GM19372 (cell line): Measurements from ENCODE around the gene XRCC3.

Experiments
- ATAC-seq: cut with Tn5 transposase; IDR thresholded peaks from one replicate; pipeline ENCODE4 v1.9.1; 2021; ENCODE audit warnings: mild to moderate bottlenecking, low read depth, moderate library complexity; ENCODE audit not compliant: unreplicated experiment

The XRCC3 gene

DNA sequence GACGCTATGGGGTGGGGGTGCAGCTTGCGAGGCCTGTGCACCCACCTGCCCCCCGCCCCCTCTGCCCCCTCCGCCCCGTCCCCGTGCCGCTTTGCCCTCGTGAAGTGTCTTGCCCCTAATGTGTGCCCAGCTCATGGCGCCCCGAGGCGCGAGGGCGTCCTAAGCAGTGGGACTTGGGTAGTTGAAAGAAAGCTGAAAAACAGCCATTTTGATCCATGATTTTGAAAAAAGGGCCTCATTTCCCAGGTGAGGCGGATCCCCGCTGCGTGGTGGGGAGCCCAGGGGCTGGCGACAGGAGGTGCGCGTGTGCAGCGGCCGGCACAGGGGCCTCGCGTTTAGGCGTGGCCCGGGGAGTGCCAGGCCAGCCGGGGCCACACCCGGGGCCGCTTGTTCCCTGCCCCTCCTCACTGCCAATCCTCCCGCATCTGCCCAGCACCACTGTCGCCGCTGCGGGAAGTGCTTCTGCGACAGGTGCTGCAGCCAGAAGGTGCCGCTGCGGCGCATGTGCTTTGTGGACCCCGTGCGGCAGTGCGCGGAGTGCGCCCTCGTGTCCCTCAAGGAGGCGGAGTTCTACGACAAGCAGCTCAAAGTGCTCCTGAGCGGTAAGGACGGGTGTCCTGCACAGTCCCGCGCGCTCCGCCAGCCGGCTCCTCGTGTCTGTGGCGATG is 12.2 kb upstream of the XRCC3 start:
- ATAC-seq: no peak

- no peak for ATAC-seq
Observed at GRCh38 chr14:103726474-103726873, 11.2 kb upstream of the XRCC3 start.

- ATAC-seq: no peak
Observed at GRCh38 chr14:103725739-103726395, 10.6 kb upstream of the XRCC3 start.

DNA sequence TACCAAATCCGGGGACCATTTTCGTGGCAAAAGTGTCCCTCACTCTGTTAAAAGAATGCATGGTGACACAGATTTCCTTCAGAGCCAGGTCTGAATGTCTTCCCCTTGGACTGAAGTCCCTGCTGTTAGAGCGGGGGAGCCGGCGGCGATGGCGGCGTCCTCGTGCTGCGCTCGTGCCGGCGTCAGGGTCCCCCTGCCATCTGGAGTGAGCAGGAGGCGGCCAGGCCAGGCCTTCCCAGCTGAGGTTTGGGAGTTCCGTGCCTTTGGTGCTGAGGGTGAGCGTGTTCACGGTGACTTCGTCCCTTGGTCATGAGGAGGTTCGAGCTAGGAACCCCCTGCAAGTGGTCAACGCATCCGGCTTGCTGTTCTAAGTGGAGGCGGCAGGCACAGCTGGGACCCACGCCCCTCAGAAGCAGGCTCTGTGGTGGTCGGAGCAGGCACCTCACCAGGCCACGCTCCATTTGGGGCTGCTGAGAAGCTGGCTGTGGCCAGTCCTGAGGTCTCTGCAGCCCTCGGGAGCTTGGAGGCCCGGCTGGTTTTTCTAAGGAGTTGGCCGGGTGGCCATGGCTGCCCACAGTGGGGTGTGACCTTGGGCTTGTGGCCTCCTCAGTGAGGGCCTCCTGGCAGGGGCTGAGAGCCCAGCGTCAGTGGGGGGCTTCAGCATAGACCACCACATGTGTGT is 9.9 kb upstream of the XRCC3 start:
- no peak for ATAC-seq

GRCh38 chr14:103724116-103724515 is 8.9 kb upstream of the XRCC3 start:
- ATAC-seq: no peak

GRCh38 chr14:103723748-103724081 is 8.5 kb upstream of the XRCC3 start:
- no peak for ATAC-seq

- no peak for ATAC-seq
Observed at GRCh38 chr14:103721334-103722120, 6.3 kb upstream of the XRCC3 start.

DNA sequence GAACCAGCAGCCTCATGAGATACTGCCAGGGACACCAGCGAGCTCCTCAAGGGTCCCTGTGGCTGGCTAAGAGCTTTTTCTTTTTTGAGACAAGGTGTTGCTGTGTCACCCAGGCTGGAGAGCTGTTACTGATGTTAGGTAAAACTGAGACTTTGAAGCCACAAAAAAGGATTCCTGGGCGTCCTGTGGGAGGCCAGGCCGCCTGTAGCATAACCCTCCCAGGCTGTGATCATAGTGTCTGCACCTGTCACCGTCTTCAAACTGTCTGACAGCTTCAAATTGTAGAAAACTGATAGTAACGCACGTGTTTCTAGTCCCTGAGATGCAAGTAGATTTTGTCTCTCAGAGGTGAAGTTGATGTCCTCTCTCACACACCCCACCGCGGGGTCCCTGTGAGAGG is 4.5 kb upstream of the XRCC3 start:
- no peak for ATAC-seq

DNA sequence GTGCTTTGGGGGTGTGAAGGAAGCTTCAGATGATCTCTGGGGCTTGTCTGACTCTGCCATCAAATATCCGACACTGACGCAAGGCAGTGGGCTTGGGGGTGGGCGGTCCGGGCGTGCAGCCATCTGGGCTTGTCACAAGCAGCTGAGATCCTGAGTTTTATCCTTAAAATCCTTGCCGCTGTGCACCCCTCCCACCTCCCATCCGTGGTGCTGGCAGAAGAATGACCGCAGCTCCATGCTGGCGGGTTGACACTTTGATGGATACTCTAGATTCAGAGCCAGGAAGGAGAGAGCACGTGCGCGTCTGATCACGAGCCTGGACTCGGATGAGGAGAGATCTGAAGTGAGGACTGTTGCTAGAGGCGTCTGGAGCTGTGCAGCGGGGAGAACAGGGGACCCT is 3.3 kb upstream of the XRCC3 start:
- no peak for ATAC-seq

DNA sequence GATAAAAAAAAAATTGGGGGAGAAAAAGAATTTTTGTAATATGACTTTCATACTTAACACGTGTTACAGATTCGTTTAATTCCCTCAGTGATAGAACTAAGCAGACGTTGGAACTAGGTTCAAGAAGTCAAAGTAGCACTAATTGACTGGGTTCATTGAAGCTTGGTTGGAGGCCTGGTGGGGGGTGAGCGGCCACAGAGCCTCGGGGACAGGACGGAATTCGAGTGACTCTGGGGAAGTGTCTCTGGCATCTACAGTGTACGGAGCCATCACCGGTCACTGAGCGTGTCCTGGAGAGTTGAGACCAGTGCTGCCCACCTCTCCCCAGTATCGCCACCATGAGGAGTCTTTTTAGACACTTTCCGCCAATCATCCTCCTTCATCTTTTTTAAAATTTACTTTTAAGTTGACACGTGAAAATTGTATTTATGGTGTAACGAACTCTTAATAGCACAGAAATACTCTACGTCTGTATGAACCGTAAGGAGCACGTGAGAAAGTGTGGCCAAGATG is 1.7 kb upstream of the XRCC3 start:
- no peak for ATAC-seq

- no peak for ATAC-seq
Observed at GRCh38 chr14:103716091-103716801, 995 bp upstream of the XRCC3 start.

- no peak for ATAC-seq
Observed at GRCh38 chr14:103714063-103714724, 1.1 kb downstream of the XRCC3 start.

GRCh38 chr14:103713304-103714062 is 1.8 kb downstream of the XRCC3 start:
- no peak for ATAC-seq

DNA sequence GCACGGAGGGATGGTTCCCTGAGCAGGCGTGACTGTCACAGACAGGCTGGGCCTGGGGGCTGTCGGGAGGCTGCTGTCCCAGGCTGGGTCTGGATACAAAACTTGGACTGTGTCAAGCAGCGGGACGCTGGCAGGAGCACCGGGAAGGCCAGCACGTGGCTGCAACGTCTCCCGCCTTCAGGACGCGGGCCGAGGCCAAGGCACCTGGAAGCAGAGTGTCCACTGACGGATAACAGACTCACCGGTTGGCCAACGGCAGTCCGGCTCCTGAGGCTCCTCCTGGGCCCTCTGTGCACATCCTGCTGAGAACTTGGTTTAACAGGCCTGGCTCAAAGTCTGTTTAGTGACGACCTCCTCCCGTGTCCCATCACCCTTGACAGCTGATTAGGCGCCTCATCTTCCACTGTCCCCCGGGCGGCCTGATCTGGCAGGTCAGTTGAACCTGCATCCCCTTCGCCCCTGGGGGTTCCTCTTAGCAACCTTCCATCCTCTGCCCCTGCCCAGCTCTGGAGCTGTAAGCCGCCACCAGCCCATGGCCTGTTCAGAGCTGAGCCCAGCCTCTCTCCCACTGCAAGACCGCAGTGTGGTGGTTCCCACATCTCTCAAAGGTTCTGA is 2.5 kb downstream of the XRCC3 start:
- ATAC-seq: no peak

DNA sequence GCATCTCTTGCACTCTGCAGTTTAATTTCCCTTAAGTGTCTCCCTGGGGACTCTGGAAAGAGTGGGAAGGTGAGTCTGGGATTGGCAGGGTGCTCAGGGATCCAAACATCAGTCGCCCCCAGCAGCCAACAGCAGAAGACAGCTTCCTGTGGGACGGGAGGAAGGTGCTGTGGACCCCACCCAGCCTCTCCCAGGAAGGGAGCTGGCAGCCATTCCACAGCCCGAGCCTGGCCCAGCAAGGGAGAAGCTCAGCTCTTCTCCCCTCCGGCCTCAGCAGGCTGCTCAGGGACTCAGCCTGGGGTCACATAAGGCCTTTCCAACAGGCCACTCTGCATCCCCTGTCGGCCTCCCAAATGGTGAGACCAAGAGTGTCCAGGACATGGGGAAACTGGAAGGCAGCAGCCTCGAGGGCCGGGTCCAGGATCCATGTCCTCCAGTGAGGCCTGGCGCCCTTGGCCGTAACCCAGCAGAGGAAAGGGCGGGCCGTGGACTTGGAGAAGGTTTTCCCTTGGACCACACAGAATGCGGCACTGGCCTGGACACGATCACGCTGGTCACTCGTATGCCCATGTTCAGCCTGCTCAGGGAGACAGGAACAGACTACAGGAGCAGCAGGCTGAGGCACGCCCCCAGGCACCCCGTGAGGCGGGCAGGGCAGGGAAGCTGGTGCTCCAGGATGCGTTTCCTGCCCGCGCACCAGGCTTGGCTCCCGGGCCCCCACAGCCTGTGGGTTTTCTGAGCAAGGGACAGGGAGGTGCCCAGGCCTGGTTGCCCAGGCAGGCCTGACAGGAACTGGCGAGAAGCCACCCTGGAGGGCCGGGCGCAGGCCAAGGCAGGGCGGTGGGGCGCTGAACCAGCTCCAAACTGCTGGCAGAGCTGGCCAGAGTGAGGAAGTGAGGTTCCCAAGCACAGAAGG is 3.5 kb downstream of the XRCC3 start:
- ATAC-seq: no peak

DNA sequence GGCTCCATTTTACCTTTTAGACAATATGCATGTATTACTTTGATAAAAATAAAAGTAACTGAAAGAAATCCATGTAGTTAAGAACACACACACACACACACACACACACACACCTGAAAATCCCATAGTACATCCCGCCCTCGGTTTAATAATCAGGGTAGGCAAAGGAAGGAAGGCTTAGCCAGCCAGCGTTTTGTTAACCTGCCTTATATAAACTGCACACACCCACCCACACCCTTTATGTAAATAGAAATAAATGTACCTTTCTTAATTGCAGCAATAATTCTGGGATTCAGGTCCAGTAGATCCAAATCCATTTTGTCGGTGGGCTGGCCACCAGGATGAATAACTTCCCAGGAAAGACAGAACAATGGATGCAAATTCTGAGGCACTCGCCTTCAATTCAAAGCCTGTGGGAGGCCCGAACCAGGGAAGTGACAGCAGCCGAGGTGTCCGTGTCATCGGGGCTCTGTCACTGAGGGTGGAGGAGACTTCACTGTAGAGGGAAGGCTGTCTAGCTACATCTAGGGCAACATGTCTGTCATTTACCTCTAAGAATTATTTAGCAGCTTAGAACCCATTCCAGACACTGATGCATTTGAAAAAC is 4.4 kb downstream of the XRCC3 start:
- ATAC-seq: no peak

DNA sequence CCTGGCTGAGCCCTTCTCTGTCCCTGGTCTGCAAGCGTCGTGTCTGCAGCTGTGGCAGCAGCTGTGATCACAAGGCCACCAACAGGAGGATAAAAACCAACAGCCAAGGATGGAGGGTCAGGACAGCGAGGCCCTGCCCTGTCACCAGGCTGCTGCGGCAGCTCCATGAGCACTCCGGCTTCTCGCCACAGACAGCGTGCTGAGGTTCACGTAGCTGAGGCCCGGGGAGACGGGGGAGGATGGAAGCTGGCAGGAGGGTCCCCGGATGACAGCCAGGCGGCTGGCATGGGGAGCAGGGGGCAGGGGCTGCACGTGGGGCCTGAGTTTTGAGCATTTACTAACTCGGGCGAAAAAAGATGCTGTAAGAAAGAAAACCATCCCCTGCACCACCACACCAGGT is 5.4 kb downstream of the XRCC3 start:
- no peak for ATAC-seq
